GM19455 (cell line): ENCODE measurements around the gene FEV.

Source experiments
- ATAC-seq: cut with Tn5 transposase; IDR thresholded peaks from one replicate; pipeline ENCODE4 v1.9.1; 2021; ENCODE audit not compliant: unreplicated experiment

The FEV gene

GRCh38 chr2:218993345-218994315 is 8.6 kb upstream of the FEV start, which contains the start of gene CRYBA2:
CRYBA2 (minus strand) TSS chr2:218993422; CDS start chr2:218993176, 246 bp downstream.
- ATAC-seq, result no peak

GRCh38 chr2:218992703-218993344 is 7.8 kb upstream of the FEV start:
- no peak for ATAC-seq

DNA sequence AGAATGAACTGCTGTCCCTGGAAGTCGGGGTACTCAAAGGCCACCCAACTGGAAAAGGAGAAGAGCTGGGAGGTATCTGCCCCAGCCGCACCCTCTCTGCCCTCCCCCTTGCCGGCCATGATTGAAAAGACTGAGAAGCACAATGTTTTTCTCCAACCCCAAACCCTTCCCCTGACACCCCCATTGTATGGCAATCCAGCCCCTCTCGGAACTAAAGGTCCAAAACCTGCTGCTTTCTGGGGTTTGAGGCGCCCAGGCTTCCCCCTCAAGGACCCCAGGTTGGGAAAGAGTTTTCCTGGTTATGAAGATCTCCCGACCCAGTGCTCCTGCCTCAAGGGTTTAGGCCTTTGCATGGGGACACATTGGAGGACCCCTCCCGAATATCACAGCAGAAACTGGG is 7.2 kb upstream of the FEV start:
- ATAC-seq, result no peak

- no peak for ATAC-seq
Observed at GRCh38 chr2:218991674-218992168, 6.7 kb upstream of the FEV start.

GRCh38 chr2:218990612-218991011 is 5.6 kb upstream of the FEV start:
- ATAC-seq, result no peak

DNA sequence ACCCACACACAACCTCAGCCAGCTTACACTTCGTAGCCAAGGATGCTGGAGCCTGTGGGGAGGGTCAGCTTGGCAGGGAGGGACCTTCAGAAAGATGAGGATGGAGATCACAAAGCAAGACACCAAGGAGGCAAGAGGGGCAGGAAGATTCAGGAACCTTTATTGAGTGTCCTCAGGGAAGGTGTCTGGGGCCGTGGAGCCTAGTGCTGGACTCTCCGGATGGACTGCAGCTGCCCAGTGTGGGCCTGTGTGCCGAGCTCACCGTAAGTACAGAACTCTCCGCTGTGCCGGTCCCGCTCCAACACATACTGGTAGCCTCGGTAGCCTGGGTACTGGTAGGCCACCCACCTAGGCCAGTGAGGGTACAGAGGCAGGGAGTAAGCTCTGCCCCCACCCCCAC is 5.1 kb upstream of the FEV start:
- ATAC-seq, result no peak

DNA sequence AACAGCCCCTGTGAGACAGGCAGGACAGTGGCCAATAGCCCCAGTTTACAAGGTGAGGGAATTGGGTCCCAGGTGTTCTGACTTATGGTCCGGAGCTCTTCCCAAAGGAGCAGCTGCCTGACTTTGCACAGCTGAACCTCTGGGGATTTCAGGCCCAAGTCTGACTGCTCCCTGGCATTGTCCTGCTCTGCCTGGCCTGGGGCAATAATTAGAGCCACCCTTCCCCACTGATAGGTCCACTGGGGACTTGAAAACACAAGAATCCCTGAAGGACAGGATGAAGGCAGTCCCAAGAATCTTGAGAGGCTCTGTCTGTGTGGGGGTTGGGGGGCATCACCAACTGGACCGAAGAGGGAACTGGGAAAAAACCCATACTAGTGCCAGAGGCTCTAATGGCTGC is 3.7 kb upstream of the FEV start:
- ATAC-seq, result no peak

DNA sequence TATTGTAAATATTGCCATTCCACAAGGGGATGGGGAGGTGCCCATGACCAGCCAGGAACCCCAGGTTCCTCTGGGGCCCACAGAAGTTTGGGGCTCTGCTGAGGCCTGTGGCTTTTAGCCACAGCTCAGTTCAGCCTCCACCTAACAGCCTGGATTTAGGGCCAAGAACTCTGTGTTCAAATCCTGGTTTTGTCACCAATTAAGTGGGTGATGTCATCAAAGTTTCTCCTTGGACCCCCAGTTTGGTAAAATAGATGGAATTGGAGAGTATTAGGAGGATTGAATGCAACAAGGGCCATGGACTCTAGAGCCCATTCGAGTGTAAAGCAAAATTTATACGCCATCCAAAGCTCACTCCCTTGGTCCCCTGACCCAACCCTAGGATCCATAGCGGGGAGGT is 3.2 kb upstream of the FEV start:
- ATAC-seq, result no peak

DNA sequence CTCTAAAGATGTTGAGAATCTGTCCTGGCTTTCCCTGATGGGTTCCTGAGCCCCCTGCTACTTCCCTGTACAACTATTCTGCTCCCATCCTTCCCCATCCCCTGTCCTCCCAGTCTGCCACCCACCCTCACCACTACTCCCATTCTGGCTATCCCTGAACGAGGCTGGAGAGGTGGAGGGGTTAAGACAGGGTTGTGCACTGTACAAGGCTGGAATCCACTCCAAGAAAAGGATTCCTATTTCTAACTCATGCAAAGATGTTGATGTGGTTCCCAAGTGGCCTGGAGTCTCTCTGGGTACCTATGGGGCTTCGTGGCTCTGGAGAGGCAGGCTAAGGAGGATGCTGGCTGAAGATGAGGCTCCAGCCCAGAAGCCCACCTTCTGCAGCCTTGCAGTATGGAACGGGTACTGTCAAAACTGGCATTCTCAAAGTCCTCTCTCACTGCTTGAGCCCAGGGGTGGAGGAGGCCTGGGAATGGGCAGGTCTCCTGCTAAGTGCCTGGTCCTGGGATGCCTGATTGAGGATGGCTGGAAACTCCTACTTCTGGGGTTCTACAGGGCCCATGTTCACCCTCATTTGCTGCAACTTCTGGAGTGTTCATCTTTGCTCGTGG is 1.3 kb upstream of the FEV start:
- ATAC-seq, result no peak

DNA sequence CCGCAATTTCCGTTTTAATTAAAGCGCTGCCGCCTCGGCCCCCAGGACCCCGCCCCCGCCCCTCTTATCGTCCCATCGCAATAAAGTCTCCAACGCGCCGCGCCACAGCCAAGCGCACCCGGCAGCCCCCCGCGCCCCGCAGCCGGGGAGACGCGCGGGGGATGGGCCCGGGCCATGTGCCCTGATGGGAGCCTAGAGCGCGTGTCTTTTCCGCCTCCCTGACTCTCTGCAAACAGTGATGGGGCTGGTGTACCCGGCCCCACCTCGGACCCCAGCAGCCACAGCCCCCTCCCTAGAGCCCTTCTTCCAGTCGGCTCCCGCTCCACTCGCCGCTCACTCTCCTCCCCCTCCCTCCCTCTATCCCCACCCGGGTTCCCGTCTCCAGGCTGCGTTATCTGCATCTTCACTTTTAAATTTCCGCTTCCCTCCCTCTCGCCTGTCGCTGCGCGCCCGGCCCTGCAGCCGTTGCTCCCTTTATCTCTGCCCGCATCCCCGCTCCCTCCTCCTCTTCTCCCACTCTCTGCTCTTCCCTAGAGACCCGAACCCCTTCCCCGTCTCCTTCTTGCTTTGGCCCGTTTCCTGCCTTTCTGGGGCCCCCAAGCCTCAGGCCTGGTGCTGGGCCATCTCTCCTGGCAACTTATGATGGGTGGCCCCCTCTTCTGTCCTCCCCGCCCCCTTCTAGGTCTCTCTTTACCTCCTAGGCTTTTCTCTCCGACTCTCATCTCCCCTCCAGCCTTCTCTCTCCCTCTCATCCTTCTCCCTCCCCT is 524 bp upstream of the FEV start:
- no peak for ATAC-seq

DNA sequence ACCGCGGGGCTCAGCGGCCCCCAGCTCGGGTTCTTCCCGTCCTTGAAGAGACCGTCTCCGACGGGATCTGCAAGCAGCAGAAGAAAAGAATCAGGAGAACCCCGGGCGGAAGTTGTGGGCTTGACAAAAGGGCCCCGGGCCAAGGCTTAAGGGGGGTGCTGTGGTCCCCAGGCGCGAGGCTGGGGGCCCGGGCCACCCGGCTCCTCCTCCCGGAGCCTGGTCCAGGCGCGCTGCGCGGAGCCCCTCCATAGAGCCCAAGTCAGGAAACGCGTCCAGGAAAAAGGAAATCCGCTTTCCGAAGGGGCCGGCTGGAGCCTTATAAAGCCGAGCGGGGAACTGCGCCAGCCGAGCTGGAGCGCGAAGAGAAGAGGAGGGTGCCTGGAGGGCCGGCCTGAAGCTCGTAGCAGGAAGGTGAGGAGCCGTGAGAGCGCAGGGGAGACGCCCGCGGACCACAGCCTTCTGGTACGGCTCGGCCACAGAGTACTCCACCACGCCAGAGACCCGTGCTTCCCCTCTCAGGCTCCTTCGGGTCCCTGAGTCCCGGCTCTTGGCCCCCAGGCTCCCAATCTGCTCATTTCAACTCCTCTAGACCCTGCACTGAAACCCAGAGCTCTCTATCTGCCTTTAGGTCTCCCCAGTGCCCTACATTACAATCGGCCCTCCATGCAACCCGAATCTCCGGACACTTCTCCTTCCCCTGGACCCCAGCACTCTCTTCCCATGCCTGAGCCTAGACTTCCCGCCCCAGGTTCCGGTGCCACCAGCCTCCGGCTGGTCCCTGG is 554 bp downstream of the FEV start:
- ATAC-seq, result no peak

DNA sequence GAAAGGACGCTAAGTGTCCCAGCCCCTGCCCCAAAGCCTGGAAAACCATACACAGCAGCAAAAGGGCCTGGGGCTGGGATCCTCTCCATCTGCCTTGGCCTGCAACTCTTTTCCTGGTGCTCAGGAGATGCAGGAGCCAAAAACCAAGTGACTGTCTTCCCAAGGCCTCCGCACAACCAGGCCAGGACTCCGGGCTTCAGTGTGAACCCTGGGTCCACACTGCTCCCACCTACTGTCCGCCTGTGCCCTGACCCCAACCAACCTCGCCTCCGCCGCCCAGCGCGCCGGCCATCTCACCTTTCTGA is 1.1 kb downstream of the FEV start:
- ATAC-seq, result no peak

DNA sequence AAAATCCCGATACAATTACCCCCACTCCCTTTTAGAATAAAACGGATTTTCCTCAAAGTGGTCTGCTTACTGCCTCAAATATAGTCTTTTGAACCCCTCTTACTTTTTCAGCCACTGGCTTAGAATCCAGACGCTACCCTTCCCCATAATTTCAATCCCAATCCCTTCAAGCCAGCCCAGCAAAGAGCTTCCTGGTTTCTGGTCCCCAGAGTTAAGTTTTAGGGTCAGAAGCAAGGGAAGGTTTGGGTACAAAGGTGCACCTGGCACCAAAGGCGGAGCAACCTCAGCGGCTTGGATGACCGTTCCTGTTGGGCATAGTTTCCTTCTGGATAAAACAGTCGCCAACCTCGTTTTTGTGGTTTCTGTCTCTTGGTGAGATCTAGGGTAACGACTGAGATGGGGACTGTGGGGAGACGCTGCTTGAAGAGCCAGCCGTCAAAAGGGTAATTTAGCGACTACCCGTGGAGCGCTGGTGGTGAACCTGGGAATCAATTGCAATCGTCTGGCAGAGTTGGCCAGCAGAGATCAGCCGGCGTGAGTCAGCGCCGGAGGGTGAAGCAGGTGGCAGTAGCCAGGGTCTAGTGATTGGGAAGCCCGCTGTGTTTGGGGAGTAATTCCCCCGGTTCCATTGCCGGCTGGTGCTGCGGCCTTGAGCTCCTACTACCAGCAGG is 1.6 kb downstream of the FEV start:
- no peak for ATAC-seq

- no peak for ATAC-seq
Observed at GRCh38 chr2:218982586-218983262, 2.3 kb downstream of the FEV start.

DNA sequence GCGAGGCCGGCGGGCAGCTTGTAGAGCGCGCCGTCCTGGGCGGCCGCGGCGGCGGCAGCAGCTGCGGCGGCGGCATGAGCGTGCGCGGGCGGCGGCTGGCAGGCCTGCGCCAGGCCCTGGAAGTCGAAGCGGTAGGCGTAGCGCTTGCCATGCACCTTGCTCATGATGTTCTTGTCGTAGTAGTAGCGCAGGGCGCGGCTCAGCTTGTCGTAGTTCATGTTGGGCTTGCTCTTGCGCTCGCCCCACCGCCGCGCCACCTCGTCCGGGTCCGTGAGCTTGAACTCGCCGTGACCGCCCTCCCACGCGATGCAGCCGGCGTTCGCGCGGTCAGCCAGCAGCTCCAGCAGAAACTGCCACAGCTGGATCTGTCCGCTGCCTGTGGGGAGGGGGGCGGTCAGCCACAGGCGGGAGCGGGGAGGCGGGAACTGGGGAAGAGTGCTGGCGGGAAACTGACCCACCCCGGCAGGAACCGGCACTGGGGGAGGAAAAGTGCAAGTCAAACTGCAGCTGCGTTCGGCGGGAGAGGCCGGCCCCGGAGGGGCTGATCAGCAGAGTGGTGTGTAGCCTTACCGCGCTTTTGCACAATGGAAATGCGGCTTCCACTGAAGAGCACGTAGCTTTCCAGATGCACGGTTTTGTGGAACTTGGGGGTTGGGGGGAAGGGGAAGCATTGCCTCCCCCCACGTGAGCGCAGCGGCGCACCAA is 3.0 kb downstream of the FEV start:
- ATAC-seq, result no peak

GRCh38 chr2:218981390-218981880 is 3.5 kb downstream of the FEV start:
- no peak for ATAC-seq

- no peak for ATAC-seq
Observed at GRCh38 chr2:218980735-218981389, 4.1 kb downstream of the FEV start.
